ENCODE data around the gene GGN.

GRCh38 chr19:38383184-38383583, 4.7 kb downstream of the GGN start:
- TF ChIP-seq CTCF (IDR thresholded peaks at IDR 0.05; ENCODE audit: insufficient read depth, low read depth, low read length) (no peak), EZH2 (IDR thresholded peaks at IDR 0.05; ENCODE audit: insufficient read depth, low read length) (no peak)
